Fibroblast of upper back skin (primary cell): ENCODE data around the gene SYT11.
"Not testable (repeated sequence)": the region's sequence is repeated elsewhere in the genome, so short reads cannot be mapped to it uniquely, and the experiment has no call there.

Experiments
- DNase-seq: peaks from one replicate; pipeline ENCODE4 v3.0.0-alpha.2; 2013

SYT11 gene

GRCh38 chr1:155861896-155862295, 2.5 kb downstream of the SYT11 start:
- no peak for DNase-seq

- DNase-seq = peak; percentile 44
These were observed 5.0 kb downstream of the SYT11 start for GRCh38 chr1:155864393-155864792.

- DNase-seq = no peak
These were observed 8.4 kb downstream of the SYT11 start for GRCh38 chr1:155867766-155868165.

- DNase-seq = no peak
These were observed 12.0 kb downstream of the SYT11 start for GRCh38 chr1:155871390-155871789.

GRCh38 chr1:155872527-155872926, 13.2 kb downstream of the SYT11 start:
- DNase-seq = no peak

GRCh38 chr1:155873860-155874259, 14.5 kb downstream of the SYT11 start:
- DNase-seq = peak; percentile 24

GRCh38 chr1:155877945-155878344, 18.6 kb downstream of the SYT11 start:
- DNase-seq = no peak

- no peak for DNase-seq
These were observed 20.9 kb downstream of the SYT11 start for GRCh38 chr1:155880251-155880650.

GRCh38 chr1:155880950-155881349, 21.6 kb downstream of the SYT11 start:
- DNase-seq = no peak

- no peak for DNase-seq
These were observed 22.9 kb downstream of the SYT11 start for GRCh38 chr1:155882235-155882634.

GRCh38 chr1:155882766-155883165, 23.4 kb downstream of the SYT11 start:
- no peak for DNase-seq

GRCh38 chr1:155884031-155884960, 24.9 kb downstream of the SYT11 start:
- DNase-seq = peak; percentile 7

GRCh38 chr1:155884982-155885381, 25.6 kb downstream of the SYT11 start:
- no peak for DNase-seq

- peak; percentile 75 for DNase-seq
These were observed 29.1 kb downstream of the SYT11 start for GRCh38 chr1:155888481-155888880.

- peak; percentile 41 for DNase-seq
These were observed 30.2 kb downstream of the SYT11 start for GRCh38 chr1:155889566-155889965.

- DNase-seq = no peak
These were observed 30.9 kb downstream of the SYT11 start for GRCh38 chr1:155890251-155890650.

GRCh38 chr1:155892796-155893195, 33.4 kb downstream of the SYT11 start:
- DNase-seq = peak; percentile 77

GRCh38 chr1:155893389-155894142, 34.2 kb downstream of the SYT11 start:
- DNase-seq = peak; percentile 86

GRCh38 chr1:155895617-155896016, 36.2 kb downstream of the SYT11 start:
- DNase-seq = not testable (repeated sequence)

- DNase-seq = not testable (repeated sequence)
These were observed 37.1 kb downstream of the SYT11 start for GRCh38 chr1:155896476-155896875.

GRCh38 chr1:155897746-155898145, 38.4 kb downstream of the SYT11 start:
- DNase-seq = no peak

- DNase-seq = no peak
These were observed 39.5 kb downstream of the SYT11 start for GRCh38 chr1:155898888-155899287.

- DNase-seq = no peak
These were observed 40.3 kb downstream of the SYT11 start for GRCh38 chr1:155899683-155900082.

GRCh38 chr1:155900161-155900560, 40.8 kb downstream of the SYT11 start:
- DNase-seq = no peak
